ENCODE measurements around the gene MB21D2. TPM values are rescaled to one million over a fixed set of nuclear protein-coding genes. Genes with fewer than 3 reads are reported as not detected.

The MB21D2 gene
- total RNA-seq, 8 experiments from 2014 or later = 1.6 to 25.3 (median 17.0) TPM

DNA sequence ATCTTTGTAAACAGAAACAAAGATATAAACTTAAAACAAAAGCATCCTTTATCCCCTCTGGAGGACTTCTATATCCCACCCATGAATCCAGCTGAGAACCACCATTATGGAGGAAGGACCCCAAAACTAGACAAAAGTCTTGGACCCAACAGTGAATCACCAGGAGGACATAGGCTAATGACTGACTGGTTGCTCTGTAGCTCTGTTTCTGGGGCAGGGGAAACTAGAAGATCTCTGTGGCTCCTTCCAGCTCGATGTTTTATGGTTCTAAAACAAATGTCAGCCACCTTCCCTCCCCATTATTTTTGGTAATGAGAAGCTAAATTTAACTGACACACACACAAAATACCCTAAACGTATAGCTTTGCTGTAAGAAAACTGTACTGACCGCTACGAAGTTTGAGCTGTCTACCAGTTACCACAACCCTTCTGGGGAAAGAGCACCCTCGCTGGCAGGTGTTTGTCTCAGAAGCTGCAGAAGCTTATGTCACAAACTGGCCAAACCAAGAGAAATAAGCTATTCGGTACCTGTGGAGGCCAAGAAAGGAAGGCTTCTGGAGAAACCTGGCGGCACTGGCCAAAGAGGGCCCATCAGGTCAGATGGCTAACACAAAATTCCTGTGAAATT, 36.4 kb downstream of the MB21D2 start:
- WGBS, 10 experiments = 76 to 100% (median 90%) methylated on average over 1 to 6 of the region's 7 CpGs
- Histone ChIP-seq H3K4me1 (replicated peaks in 1 of 2) (peaks cover 12% of the 10 kb centered on the region in 2 donors), H3K27ac (no peak overlapping the region), H3K4me3 (no peak overlapping the region)
- no peak for ATAC-seq (replicated peaks in 6 of 8)
- in situ Hi-C loops (cut with MboI; ENCODE audit: low pct_unique_long_range_greater_than_20kb in 2 of 9, low sequenced_read_pairs in 9 of 9, unreplicated experiment in 9 of 9) = no loop called here

DNA sequence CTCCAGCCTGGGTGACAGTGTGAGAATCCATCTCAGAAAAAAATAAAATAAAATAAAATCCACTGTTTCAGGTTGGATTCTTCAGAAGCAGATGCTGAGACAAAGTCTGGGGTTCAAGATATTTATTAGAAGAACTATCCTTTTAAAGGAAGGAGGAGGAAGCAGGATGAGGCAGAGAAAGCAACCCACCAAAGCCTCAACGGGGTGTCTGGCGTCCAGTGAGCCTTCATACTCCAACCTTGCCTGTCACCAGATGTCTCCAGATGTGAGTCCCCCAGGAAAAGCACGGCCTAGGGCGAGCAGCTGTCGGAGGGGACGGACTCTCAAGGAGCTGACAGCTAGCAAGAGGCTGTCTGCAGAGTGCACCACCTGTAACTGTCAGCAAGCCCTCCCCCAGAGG, 37.3 kb downstream of the MB21D2 start:
- WGBS, 10 experiments = 80 to 100% (median 94%) methylated on average over 1 to 5 of the region's 6 CpGs; no CpG with 5 or more reads in 5 of the 10 experiments
- in situ Hi-C loops (cut with MboI; ENCODE audit: low pct_unique_long_range_greater_than_20kb in 2 of 9, low sequenced_read_pairs in 9 of 9, unreplicated experiment in 9 of 9) = no loop called here
- no peak overlapping the region for H3K4me3 ChIP-seq
- H3K27ac ChIP-seq = no peak overlapping the region
- ATAC-seq (replicated peaks in 6 of 8) = no peak
- H3K4me1 ChIP-seq (replicated peaks in 1 of 2) = peaks cover 7 to 12% of the 10 kb centered on the region in 2 donors

DNA sequence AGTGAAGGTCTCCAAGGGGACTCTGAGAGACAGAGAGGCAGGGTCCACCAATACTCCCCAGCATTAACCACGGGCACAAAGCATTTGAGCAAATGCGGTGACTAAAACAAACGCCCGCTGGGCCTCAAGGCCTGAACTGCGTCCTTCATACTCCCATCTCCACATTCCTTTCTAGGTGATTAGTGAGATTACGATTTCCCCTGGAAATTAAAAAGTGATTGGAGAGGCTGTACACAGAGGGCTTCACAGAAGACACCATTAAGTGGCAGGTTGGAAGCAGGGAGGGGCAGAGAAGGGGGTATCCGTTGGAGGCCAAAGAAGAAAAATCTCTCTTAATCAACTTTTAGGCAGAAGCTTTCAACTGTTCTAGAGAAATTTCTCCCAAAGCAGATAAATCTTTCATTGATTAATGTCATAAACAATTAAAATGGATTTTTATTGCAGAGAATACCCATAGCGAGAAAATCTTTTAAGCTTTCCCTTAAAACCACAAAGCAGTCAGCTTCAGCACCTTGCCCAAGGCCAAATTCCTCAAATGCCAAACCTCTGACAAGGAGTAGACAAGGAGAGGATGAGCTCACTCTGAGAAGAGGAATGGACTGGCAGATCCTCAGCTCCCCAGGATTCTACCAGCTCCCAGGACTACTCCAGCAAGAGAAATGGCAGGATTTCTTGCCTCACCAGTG, 38.2 kb downstream of the MB21D2 start:
- ATAC-seq (replicated peaks in 6 of 8) = peak in 6 of 8 experiments; percentile 61 to 99 (median 94)
- Histone ChIP-seq H3K27ac (no peak overlapping the region), H3K4me1 (replicated peaks in 1 of 2) (peaks cover 5 to 12% of the 10 kb centered on the region in 2 donors), H3K4me3 (no peak overlapping the region)
- in situ Hi-C loops (cut with MboI; ENCODE audit: low pct_unique_long_range_greater_than_20kb in 2 of 9, low sequenced_read_pairs in 9 of 9, unreplicated experiment in 9 of 9) = no loop called here
- WGBS, 10 experiments = 0 to 82% (median 70%) methylated on average over 1 to 8 of the region's 8 CpGs; no CpG with 5 or more reads in 2 of the 10 experiments

DNA sequence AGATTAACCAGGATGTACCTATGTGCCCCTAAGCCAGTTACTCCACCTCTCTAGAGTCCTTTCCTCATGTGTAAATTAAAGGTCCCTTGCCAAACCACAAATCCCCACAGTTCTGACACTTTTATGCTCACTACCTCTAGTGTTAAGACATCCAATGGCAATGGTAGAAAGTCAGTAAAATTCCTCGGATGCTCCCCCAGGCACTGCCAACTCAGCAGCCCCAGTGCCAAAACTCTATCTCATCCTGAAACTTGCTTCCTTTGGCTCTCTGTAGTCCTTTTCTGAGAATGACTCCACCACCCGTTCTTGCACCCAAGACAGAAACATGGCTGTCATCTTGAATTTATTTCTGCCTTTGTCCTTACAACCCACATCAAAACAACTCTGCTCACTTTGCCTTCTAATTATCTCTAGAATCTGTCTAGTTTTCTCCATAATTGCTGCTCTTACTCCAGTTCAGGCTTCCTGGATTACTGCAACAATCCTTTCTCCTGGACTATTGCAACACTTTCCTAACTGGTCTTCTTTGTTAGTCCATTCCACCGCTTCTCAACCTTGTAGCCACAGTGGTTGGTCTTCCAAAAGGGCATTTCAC, 41.6 kb downstream of the MB21D2 start:
- 0 to 100% (median 89%) methylated on average over 1 to 3 of the region's 3 CpGs; no CpG with 5 or more reads in 1 of the 10 experiments for WGBS, 10 experiments
- no peak for ATAC-seq (replicated peaks in 6 of 8)
- in situ Hi-C loops (cut with MboI; ENCODE audit: low pct_unique_long_range_greater_than_20kb in 2 of 9, low sequenced_read_pairs in 9 of 9, unreplicated experiment in 9 of 9) = no loop called here
- Histone ChIP-seq H3K4me3 (no peak overlapping the region), H3K27ac (no peak overlapping the region), H3K4me1 (replicated peaks in 1 of 2) (peaks cover 5 to 12% of the 10 kb centered on the region in 2 donors)

GRCh38 chr3:192870822-192871221, 46.8 kb downstream of the MB21D2 start:
- WGBS, 10 experiments = 79 to 100% (median 92%) methylated on average over 1 to 5 of the region's 5 CpGs; no CpG with 5 or more reads in 1 of the 10 experiments
- H3K4me3 ChIP-seq = no peak overlapping the region
- in situ Hi-C loops (cut with MboI; ENCODE audit: low pct_unique_long_range_greater_than_20kb in 2 of 9, low sequenced_read_pairs in 9 of 9, unreplicated experiment in 9 of 9) = no loop called here
- H3K4me1 ChIP-seq (replicated peaks in 1 of 2) = peaks cover 18 to 26% of the 10 kb centered on the region in 2 donors
- no peak for ATAC-seq (replicated peaks in 6 of 8)
- H3K27ac ChIP-seq = no peak overlapping the region

DNA sequence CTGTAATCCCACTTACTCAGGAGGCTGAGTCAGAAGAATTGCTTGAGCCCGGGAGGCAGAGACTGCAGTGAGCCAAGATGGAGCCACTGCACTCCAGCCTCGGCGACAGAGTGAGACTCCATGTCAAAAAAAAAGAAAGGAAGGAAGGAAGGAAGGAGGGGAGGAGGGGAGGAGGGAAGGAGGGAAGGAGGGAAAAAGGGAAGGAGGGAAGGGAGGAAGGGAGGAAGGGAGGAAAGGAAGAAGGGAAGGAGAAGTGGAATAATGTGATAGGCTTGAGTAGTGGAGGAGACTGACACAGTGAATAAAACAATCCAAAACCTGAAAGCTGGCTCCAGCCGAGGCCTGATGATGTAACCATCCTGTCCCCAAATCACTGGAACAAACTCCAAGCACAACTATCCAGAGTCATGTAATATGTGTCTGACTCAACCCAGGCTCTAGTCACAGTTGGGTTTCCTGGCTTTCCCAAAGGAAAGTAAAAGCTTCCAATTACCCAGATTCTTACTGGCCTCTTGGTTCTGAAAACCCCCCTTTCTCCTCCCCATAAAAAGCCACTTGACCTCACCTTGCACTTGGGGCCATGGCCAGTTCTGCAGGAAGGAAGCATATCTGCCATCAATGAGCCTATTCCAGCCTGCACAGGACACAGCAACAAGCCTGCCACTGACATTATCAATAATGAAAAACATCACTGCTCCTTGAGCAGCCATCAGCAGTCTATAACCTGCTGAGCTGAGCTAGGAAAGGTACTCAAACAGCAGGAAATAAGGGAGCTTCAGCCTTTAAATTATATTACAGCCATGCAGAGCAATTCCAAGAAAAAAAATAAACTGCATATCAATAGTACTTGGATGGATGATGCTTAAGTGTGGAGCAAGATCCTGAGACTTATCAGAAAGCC, 48.3 kb downstream of the MB21D2 start:
- Histone ChIP-seq H3K4me1 (replicated peaks in 1 of 2) (peaks cover 18 to 26% of the 10 kb centered on the region in 2 donors), H3K27ac (peak overlapping the region; percentile 57 to 65), H3K4me3 (no peak overlapping the region)
- 40 to 100% (median 82%) methylated on average over 1 to 3 of the region's 4 CpGs; no CpG with 5 or more reads in 7 of the 10 experiments for WGBS, 10 experiments
- ATAC-seq (replicated peaks in 6 of 8) = peak in 5 of 8 experiments; percentile 52 to 75 (median 63)
- in situ Hi-C loops (cut with MboI; ENCODE audit: low pct_unique_long_range_greater_than_20kb in 2 of 9, low sequenced_read_pairs in 9 of 9, unreplicated experiment in 9 of 9) = no loop called here

GRCh38 chr3:192867645-192868044, 50.0 kb downstream of the MB21D2 start:
- WGBS, 10 experiments = 75 to 100% (median 100%) methylated on average over 1 to 3 of the region's 4 CpGs; no CpG with 5 or more reads in 1 of the 10 experiments
- peaks cover 18 to 26% of the 10 kb centered on the region in 2 donors for H3K4me1 ChIP-seq (replicated peaks in 1 of 2)
- H3K27ac ChIP-seq = no peak overlapping the region
- no peak for ATAC-seq (replicated peaks in 6 of 8)
- no peak overlapping the region for H3K4me3 ChIP-seq
- in situ Hi-C loops (cut with MboI; ENCODE audit: low pct_unique_long_range_greater_than_20kb in 2 of 9, low sequenced_read_pairs in 9 of 9, unreplicated experiment in 9 of 9) = no loop called here

DNA sequence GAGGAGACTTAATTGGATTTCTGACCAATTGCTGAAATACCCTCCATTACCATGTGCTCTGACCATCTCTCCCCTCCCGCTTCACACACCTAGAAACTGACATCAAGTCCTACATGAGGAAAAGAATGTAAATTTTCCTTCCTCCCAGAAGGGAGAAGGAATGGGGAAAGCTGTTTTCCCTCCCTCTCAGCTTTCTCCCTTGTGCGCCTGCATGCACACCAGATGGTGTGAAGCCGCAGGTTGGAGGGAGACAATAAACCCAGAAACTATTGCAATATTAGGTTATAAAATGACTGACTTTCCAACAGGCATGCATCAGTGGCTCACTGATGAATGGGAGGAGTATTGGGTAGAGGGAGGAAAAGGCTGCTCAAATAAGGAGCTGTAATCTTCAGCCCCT, 50.9 kb downstream of the MB21D2 start:
- in situ Hi-C loops (cut with MboI; ENCODE audit: low pct_unique_long_range_greater_than_20kb in 2 of 9, low sequenced_read_pairs in 9 of 9, unreplicated experiment in 9 of 9) = no loop called here
- Histone ChIP-seq H3K4me1 (replicated peaks in 1 of 2) (peaks cover 18 to 26% of the 10 kb centered on the region in 2 donors), H3K27ac (no peak overlapping the region), H3K4me3 (no peak overlapping the region)
- WGBS, 10 experiments = 80 to 100% (median 100%) methylated on average over 1 to 3 of the region's 3 CpGs; no CpG with 5 or more reads in 5 of the 10 experiments
- no peak for ATAC-seq (replicated peaks in 6 of 8)

- peaks cover 14 to 22% of the 10 kb centered on the region in 2 donors for H3K4me1 ChIP-seq (replicated peaks in 1 of 2)
- WGBS, 10 experiments = 30 to 94% (median 60%) methylated on average over 1 to 3 of the region's 3 CpGs; no CpG with 5 or more reads in 3 of the 10 experiments
- in situ Hi-C loops (cut with MboI; ENCODE audit: low pct_unique_long_range_greater_than_20kb in 2 of 9, low sequenced_read_pairs in 9 of 9, unreplicated experiment in 9 of 9) = no loop called here
- no peak overlapping the region for H3K27ac ChIP-seq
- peak in 3 of 8 experiments; percentile 65 to 87 (median 80) for ATAC-seq (replicated peaks in 6 of 8)
- H3K4me3 ChIP-seq = no peak overlapping the region
These were observed 52.7 kb downstream of the MB21D2 start for GRCh38 chr3:192864941-192865340.

- in situ Hi-C loops (cut with MboI; ENCODE audit: low pct_unique_long_range_greater_than_20kb in 2 of 9, low sequenced_read_pairs in 9 of 9, unreplicated experiment in 9 of 9) = no loop called here
- H3K4me3 ChIP-seq = no peak overlapping the region
- no peak overlapping the region for H3K27ac ChIP-seq
- ATAC-seq (replicated peaks in 6 of 8) = no peak
- H3K4me1 ChIP-seq (replicated peaks in 1 of 2) = peaks cover 8 to 13% of the 10 kb centered on the region in 2 donors
- 80 to 100% (median 100%) methylated on average over 1 to 4 of the region's 4 CpGs; no CpG with 5 or more reads in 5 of the 10 experiments for WGBS, 10 experiments
These were observed 54.6 kb downstream of the MB21D2 start for GRCh38 chr3:192863091-192863420.

GRCh38 chr3:192862408-192863090, 55.1 kb downstream of the MB21D2 start:
- WGBS, 10 experiments = 76 to 100% (median 96%) methylated on average over 1 to 7 of the region's 7 CpGs; no CpG with 5 or more reads in 1 of the 10 experiments
- Histone ChIP-seq H3K27ac (no peak overlapping the region), H3K4me1 (replicated peaks in 1 of 2) (peaks cover 8 to 10% of the 10 kb centered on the region in 2 donors), H3K4me3 (no peak overlapping the region)
- in situ Hi-C loops (cut with MboI; ENCODE audit: low pct_unique_long_range_greater_than_20kb in 2 of 9, low sequenced_read_pairs in 9 of 9, unreplicated experiment in 9 of 9) = no loop called here
- no peak for ATAC-seq (replicated peaks in 6 of 8)

DNA sequence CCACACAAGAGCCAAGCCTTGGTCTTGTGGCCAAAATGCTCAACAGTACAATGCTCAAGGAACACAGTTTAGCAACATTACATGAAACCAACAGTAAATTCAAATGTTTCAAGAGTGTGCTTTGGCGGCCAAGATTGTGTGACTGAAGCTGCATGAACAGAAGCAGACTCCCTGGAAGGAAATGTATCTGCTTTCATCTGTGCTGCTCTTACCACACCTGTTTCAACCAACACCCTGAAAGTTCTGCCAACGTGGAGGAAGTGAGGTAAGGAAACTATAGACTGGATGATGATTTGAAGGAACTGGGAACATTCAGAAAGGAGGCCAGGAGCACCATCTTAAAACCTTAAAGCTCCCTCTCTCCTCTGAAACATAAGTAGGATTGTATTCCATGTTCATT, 55.7 kb downstream of the MB21D2 start:
- WGBS, 10 experiments = 60 to 100% (median 76%) methylated on average over 1 to 2 of the region's 2 CpGs; no CpG with 5 or more reads in 4 of the 10 experiments
- ATAC-seq (replicated peaks in 6 of 8) = no peak
- Histone ChIP-seq H3K4me3 (no peak overlapping the region), H3K4me1 (replicated peaks in 1 of 2) (peaks cover 5 to 8% of the 10 kb centered on the region in 2 donors), H3K27ac (no peak overlapping the region)
- in situ Hi-C loops (cut with MboI; ENCODE audit: low pct_unique_long_range_greater_than_20kb in 2 of 9, low sequenced_read_pairs in 9 of 9, unreplicated experiment in 9 of 9) = no loop called here

Data from motor neuron (in vitro differentiated cells).